Smooth muscle cell (in vitro differentiated cells): ENCODE data around the gene GPR137C. TPM values are rescaled to one million over a fixed set of nuclear protein-coding genes. Genes with fewer than 3 reads are reported as not detected.
"Not testable (repeated sequence)": the region's sequence is repeated elsewhere in the genome, so short reads cannot be mapped to it uniquely, and the experiment has no call there.

Experiments used
- DNase-seq: peaks from one replicate; lab custom pipeline; 2025; ENCODE audit not compliant: unreplicated experiment; lab: John Stamatoyannopoulos, UW
- H2AFZ ChIP-seq: fragments of 200-600 bp; sonication (generic); 2 replicates; pipeline ENCODE4 v1.6.0; 2016; ENCODE audit warnings: antibody characterized with exemption, low read depth, mild to moderate bottlenecking
- H3F3A ChIP-seq: fragments of 200-600 bp; sonication (generic); 2 replicates; pipeline ENCODE4 v1.6.0; 2017; ENCODE audit warnings: antibody characterized with exemption, low read depth
- H3K27ac ChIP-seq: fragments of 200-600 bp; sonication (generic); 2 replicates; pipeline ENCODE4 v1.5.1; 2016; ENCODE audit warnings: low read depth, mild to moderate bottlenecking
- H3K27me3 ChIP-seq: fragments of 200-600 bp; sonication (generic); 2 replicates; pipeline ENCODE4 v1.6.1; 2016; ENCODE audit warnings: low read depth, mild to moderate bottlenecking
- H3K36me3 ChIP-seq: fragments of 200-600 bp; sonication (generic); 2 replicates; pipeline ENCODE4 v1.5.1; 2016; ENCODE audit warnings: low read depth
- H3K4me1 ChIP-seq: fragments of 200-600 bp; sonication (generic); 2 replicates; pipeline ENCODE4 v1.5.1; 2016; ENCODE audit warnings: low read depth
- H3K4me2 ChIP-seq: fragments of 200-600 bp; sonication (generic); 2 replicates; pipeline ENCODE4 v1.6.0; 2016; ENCODE audit warnings: mild to moderate bottlenecking
- H3K4me3 ChIP-seq: fragments of 200-600 bp; sonication (generic); 2 replicates; pipeline ENCODE4 v1.5.1; 2016; ENCODE audit warnings: mild to moderate bottlenecking
- H3K79me2 ChIP-seq: fragments of 200-600 bp; sonication (generic); 2 replicates; pipeline ENCODE4 v1.6.0; 2016; ENCODE audit warnings: low read depth, mild to moderate bottlenecking
- H3K9ac ChIP-seq: fragments of 200-600 bp; sonication (generic); 2 replicates; pipeline ENCODE4 v1.6.0; 2016; ENCODE audit warnings: low read depth
- H3K9me3 ChIP-seq: fragments of 200-600 bp; sonication (generic); replicated peaks from 2 replicates; pipeline ENCODE4 v1.5.1; 2016; ENCODE audit warnings: low read depth
- H4K20me1 ChIP-seq: fragments of 200-600 bp; sonication (generic); 2 replicates; pipeline ENCODE4 v1.6.0; 2016; ENCODE audit warnings: low read depth
- WGBS: methylation state at CpG from one replicate; pipeline ENCODE4 v1.1.7; 2016; ENCODE audit warnings: low lambda C conversion rate; 5-methylcytosine and 5-hydroxymethylcytosine counted together
- polyA plus RNA-seq: library from polyadenylated mRNA; unstranded; fragments of >200 nt; fragmentation: Nextera tagmentation; extraction: Ambion mirVana; gene quantifications from 2 replicates; pipeline ENCODE4 v1.2.1, GENCODE V29; 2016
- total RNA-seq: library from RNA; depleted of rRNA; stranded (reverse); fragments of >200 nt; gene quantifications from 2 replicates; pipeline ENCODE4 v1.2.3, GENCODE V29; 2014
- TF ChIP-seq, protein P1 (sequence below): fragments of 200-600 bp; sonication (generic); IDR thresholded peaks from 2 replicates; pipeline ENCODE4 v1.5.1; 2017; ENCODE audit warnings: borderline replicate concordance, mild to moderate bottlenecking, antibody characterized with exemption; ENCODE audit not compliant: insufficient read depth, poor library complexity, severe bottlenecking

GPR137C gene
- total and polyA plus RNA-seq, 2 experiments from 2014 or later = 1.0 to 4.4 TPM

- Histone ChIP-seq H3K79me2 (no peaks in the 10 kb centered on the region), H3K4me3 (no peak overlapping the region), H3K36me3 (no peaks in the 10 kb centered on the region), H4K20me1 (no peaks in the 10 kb centered on the region), H3K4me2 (no peak overlapping the region), H2AFZ (no peak overlapping the region), H3K27me3 (no peaks in the 10 kb centered on the region), H3K27ac (no peak overlapping the region), H3K9ac (no peak overlapping the region), H3K9me3 (no peaks in the 10 kb centered on the region), H3F3A (no peaks in the 10 kb centered on the region), H3K4me1 (no peaks in the 10 kb centered on the region)
- 93% methylated on average over 2 of the region's 2 CpGs for WGBS
- TF ChIP-seq, protein P1, sequence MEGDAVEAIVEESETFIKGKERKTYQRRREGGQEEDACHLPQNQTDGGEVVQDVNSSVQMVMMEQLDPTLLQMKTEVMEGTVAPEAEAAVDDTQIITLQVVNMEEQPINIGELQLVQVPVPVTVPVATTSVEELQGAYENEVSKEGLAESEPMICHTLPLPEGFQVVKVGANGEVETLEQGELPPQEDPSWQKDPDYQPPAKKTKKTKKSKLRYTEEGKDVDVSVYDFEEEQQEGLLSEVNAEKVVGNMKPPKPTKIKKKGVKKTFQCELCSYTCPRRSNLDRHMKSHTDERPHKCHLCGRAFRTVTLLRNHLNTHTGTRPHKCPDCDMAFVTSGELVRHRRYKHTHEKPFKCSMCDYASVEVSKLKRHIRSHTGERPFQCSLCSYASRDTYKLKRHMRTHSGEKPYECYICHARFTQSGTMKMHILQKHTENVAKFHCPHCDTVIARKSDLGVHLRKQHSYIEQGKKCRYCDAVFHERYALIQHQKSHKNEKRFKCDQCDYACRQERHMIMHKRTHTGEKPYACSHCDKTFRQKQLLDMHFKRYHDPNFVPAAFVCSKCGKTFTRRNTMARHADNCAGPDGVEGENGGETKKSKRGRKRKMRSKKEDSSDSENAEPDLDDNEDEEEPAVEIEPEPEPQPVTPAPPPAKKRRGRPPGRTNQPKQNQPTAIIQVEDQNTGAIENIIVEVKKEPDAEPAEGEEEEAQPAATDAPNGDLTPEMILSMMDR = no peak
- no peak for DNase-seq
Observed at GRCh38 chr14:52558688-52559087, 6.1 kb downstream of the GPR137C start.

DNA sequence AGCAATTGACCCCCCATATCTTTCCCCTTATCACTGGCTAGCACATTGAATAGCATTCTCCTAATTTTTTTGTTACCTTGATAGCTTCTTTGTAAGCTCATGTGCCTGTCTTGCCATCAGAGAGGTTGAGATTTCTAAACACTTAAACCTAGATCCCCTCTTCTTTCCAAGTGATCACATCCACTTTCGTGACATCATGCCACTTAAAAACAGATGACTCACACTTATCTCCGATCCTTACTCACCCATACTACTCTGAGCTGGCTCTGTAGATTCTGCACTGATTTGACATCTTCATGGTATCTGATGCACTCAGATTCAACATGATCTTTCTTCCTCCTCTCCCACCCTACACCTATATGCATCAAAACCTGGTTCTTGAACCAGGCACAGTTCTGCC, 10.5 kb downstream of the GPR137C start:
- no peak overlapping the region for H2AFZ ChIP-seq
- no peaks in the 10 kb centered on the region for H4K20me1 ChIP-seq
- WGBS = 8% methylated on average over 2 of the region's 2 CpGs
- H3K27ac ChIP-seq = no peak overlapping the region
- H3K4me3 ChIP-seq = no peak overlapping the region
- no peaks in the 10 kb centered on the region for H3K27me3 ChIP-seq
- no peaks in the 10 kb centered on the region for H3K36me3 ChIP-seq
- no peak overlapping the region for H3K9ac ChIP-seq
- no peaks in the 10 kb centered on the region for H3F3A ChIP-seq
- H3K9me3 ChIP-seq = no peaks in the 10 kb centered on the region
- H3K79me2 ChIP-seq = no peaks in the 10 kb centered on the region
- no peak for DNase-seq
- H3K4me1 ChIP-seq = no peaks in the 10 kb centered on the region
- H3K4me2 ChIP-seq = no peak overlapping the region
- TF ChIP-seq, protein P1 = no peak

DNA sequence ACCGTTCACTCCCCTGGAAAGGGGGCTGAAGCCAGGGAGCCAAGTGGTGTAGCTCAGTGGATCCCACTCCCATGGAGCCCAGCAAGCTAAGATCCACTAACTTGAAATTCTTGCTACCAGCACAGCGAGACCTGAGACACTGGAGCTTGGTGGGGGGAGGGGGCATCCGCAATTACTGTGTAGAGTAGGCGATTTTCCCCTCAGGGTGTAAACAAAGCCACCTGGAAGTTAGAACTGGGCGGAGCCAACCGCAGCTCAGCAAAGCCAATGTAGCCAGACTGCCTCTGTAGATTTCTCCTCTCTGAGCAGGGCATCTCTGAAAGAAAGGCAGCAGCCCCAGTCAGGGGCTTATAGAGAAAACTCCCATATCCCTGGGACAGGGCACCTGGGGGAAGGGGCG, 15.8 kb downstream of the GPR137C start:
- not testable (repeated sequence) for H3K9ac ChIP-seq, H3K79me2 ChIP-seq, H3K4me3 ChIP-seq, H3K4me1 ChIP-seq, H3K4me2 ChIP-seq, H3K27me3 ChIP-seq, DNase-seq, H4K20me1 ChIP-seq, H3K27ac ChIP-seq, H3F3A ChIP-seq, H2AFZ ChIP-seq, H3K9me3 ChIP-seq, H3K36me3 ChIP-seq
- 89% methylated on average over 7 of the region's 7 CpGs for WGBS

- H3K36me3 ChIP-seq = no peaks in the 10 kb centered on the region
Observed at GRCh38 chr14:52575858-52576257, 23.2 kb downstream of the GPR137C start.

More at GRCh38 chr14:52575858-52576257, 23.2 kb downstream of the GPR137C start:
- no peaks in the 10 kb centered on the region for H3K79me2 ChIP-seq
- no peaks in the 10 kb centered on the region for H3K9me3 ChIP-seq
- no peak overlapping the region for H3K4me3 ChIP-seq
- no peak overlapping the region for H3K4me2 ChIP-seq
- no peak overlapping the region for H3K27ac ChIP-seq
- no peak overlapping the region for H2AFZ ChIP-seq
- H4K20me1 ChIP-seq = no peaks in the 10 kb centered on the region
- no peaks in the 10 kb centered on the region for H3K4me1 ChIP-seq
- no peaks in the 10 kb centered on the region for H3F3A ChIP-seq
- no peaks in the 10 kb centered on the region for H3K27me3 ChIP-seq
- WGBS = 90% methylated on average over 2 of the region's 2 CpGs
- TF ChIP-seq, protein P1 = no peak
- H3K9ac ChIP-seq = no peak overlapping the region
- DNase-seq = no peak
